Right hindlimb (tissue), 1 donor: ENCODE data around the gene COL4A1.

Source experiments
- DNase-seq: peaks from one replicate; pipeline ENCODE4 v3.0.0-alpha.2; 2018

Gene COL4A1

DNA sequence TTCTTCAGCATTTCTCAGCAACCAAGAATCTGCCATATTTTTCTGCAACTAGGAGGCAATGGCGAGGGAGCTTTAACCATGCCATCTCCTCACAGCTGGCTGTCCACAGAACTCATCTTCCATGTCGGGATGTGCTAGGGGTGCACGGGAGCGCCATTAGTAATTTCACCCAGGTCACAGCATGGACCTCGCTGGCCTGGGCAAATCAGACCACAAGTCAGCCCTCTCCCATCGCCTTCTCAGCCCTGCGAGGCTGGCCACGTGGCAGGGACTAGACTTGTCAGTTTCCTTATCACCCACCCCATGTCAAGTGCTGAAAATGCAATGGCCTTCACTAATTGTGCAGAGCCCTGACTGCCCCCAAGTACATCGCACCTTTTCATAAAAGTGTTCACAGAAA, 15.7 kb downstream of the COL4A1 start:
- DNase-seq, result no peak

DNA sequence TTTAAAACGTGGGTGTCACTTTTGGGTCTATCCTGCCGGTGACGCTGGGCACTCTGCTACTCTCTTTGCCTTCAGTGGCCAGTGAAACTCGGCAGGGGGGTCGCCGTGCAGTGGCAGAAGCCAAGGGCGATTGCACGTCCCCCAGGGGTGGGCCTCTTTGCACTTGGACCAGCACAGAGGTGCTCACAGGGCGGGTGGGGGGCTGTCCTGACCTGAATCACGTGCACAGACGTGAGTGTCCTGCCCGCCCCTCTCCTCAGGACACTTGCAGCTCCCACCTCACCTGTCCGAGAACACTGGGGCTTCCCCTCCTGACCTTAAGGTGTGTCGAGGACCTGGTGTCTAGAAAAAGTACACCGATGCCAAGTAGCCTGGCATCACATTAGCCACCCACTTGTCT, 16.1 kb downstream of the COL4A1 start:
- no peak for DNase-seq

GRCh38 chr13:110290153-110290552, 16.8 kb downstream of the COL4A1 start:
- no peak for DNase-seq

DNA sequence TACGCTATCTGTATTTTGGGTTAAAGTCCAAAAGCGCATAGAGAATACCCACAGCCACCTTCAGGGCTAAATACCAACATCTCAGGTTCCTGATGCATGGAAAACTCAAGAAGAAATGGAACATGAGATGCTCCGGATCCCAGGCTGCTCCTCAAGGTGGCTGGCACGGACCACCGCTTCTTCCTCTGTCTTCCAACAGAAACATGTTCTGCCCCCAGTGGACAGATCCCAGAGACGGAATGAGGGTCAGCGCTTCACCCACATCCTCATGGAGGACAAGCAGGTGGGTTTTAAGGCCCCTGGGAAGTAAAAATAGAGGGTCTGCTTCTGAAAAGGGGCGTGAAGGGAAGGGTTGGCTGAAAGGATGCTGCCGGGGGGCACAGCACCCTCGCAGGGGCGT, 17.3 kb downstream of the COL4A1 start:
- no peak for DNase-seq

GRCh38 chr13:110289174-110289573, 17.8 kb downstream of the COL4A1 start:
- no peak for DNase-seq

- DNase-seq, result peak; percentile 21
These were observed 19.8 kb downstream of the COL4A1 start for GRCh38 chr13:110286833-110287819.

DNA sequence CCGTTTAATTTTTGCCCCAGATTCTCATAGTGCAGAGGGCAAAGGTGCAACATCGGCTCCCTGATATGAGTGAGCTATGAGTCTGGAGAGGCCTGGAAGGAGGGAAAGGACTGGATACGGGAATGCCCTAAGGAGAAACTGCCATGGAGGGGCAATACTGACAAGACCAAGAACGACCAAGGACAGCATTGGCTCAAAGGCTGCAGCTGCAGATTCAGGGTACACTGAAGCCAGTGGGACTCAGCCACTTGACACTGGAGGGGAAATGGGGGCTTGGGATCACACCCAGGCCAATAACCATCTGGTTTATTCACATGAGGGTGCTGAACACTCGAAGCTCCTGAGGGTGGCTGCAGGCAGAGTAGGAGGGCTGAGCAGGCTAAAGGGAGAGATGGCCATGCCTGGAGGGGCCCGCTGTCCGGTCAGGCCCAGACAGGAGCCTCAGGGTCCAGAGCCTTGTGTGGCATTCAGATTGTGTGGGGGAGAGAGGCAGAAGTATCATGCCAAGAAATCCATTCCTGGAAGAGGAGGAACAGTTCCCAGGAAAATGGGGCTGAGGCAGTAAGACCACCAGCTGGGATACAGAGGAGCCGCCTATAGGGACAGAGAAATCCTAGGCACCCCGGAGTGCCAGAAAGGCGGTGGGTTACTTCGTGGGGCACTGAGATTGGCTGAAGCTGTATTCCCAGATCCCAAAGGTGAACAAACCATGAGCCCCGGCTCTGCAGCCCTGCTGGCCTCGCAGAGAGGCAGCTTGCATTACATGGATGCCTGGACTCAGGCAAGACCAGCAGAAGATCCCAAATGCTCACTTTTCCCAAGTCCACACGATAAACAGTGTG, 20.7 kb downstream of the COL4A1 start:
- peak; percentile 14 for DNase-seq

- no peak for DNase-seq
These were observed 22.0 kb downstream of the COL4A1 start for GRCh38 chr13:110284779-110285484.

GRCh38 chr13:110283736-110284517, 23.0 kb downstream of the COL4A1 start:
- peak; percentile 63 for DNase-seq

- DNase-seq, result no peak
These were observed 24.6 kb downstream of the COL4A1 start for GRCh38 chr13:110282316-110282841.

GRCh38 chr13:110281736-110282135, 25.2 kb downstream of the COL4A1 start:
- DNase-seq, result no peak

GRCh38 chr13:110280985-110281688, 25.8 kb downstream of the COL4A1 start:
- DNase-seq, result peak; percentile 75

DNA sequence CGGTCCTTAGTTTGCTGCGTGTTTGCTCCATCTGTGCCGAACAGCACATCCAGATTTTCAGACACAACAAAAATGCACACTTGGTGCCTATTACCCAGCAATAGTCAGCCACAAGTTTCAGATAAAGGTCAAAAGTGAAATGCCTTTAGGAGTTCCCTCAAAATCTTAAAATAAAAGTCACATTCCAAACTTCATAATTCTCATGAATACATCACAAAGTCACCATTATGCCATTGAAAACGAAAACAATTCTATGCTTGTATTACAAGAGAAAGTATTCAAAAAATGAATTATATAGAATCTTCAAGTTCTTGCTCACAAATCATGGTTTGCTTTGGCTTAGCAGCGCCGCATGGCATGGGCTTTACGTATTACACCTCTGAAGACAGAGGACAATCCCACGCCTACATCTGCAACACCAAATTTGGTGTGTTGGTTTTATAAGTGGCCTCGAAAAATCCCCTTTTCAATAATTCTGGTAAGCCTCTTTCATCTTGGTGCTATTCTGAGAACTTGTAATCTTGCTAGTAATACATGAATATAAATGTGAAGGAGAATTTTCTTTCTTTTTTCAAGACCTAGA, 26.6 kb downstream of the COL4A1 start:
- DNase-seq, result no peak

DNA sequence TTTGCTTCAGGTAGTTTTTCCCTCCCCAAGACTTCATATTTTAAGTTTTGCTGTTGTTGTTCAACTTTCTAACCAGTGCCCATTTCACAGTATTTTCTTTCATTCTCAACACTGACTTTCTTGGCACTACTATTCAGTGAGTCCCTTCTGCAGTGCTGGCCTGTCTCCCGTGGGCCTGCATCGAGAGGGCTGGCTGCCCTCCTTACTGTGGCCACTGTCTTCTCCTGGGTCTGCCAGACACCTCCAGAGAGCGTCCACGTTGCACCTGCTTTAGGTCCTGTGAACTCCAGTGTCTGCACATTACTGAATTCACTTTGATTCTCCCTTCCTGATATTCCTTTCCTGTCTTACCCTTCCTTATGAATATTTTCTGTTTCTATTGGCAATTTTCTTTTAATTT, 27.3 kb downstream of the COL4A1 start:
- no peak for DNase-seq

GRCh38 chr13:110278859-110279258, 28.1 kb downstream of the COL4A1 start:
- no peak for DNase-seq

DNA sequence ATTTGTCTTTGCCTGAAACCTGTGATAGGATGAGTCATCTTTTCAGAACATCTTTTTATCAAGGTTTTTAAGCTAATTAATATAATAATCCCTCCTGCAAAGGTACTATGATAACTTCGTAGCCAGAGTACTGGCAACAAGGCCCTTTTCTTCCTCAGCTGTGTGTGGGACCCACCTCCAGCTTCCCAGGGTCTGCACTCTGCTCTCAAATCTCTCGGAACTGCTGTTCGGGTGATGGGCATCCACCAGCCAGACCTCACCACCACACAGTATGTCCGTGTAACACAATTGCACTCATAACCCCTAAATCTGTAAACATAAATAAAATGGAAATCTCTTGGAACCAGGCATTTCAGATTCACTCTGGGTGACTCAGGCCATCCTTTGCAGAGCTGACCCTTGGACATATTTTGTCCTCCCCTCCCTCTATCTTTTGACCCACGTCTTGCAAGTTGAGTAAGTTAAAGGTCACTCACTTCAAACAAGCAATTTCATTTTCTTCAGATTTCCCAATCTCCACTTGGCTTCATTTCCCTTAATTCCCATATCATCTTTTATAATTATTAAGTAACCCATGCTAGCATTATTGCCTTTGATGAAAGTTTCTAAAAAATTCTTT, 29.5 kb downstream of the COL4A1 start:
- no peak for DNase-seq

GRCh38 chr13:110276553-110276950, 30.4 kb downstream of the COL4A1 start:
- DNase-seq, result no peak

DNA sequence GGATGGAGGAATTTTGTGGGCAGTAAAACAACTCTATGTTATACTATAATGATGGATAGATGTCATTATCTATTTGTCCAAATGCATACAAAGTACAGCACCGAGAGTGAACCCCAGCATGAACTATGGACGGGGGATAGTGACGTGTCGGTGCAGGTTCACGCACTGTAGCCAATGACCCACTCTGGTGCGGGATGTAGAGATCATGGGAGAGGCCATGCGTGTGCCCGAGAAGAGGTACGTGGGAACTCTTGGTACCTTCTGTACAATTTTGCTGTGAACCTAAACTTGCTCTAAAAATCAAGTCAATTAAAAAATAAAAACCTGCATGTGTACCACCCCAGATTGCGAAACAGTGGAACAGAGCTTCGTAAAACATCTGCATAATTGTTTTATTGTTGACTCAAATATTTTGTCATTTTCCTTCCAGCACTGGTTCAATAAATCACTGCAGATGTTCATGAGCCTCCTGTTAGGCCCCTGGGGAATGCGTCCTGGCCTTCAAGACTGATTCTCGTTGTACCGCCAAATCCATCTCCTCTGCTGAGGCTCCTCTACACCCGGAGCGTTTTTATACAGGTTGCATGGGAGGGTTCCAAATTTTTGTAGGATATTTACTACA, 30.9 kb downstream of the COL4A1 start:
- peak; percentile 53 for DNase-seq

GRCh38 chr13:110274687-110275086, 32.3 kb downstream of the COL4A1 start:
- no peak for DNase-seq

GRCh38 chr13:110273254-110273653, 33.7 kb downstream of the COL4A1 start:
- DNase-seq, result no peak
